A204.1 (cell line): Measurements from ENCODE around the gene SELE.

Experiments
- FAIRE-seq: peaks from 2 replicates; lab custom pipeline; 2012; peaks lifted over from hg19 to GRCh38; lab: Jason Lieb, UNC

Gene SELE

DNA sequence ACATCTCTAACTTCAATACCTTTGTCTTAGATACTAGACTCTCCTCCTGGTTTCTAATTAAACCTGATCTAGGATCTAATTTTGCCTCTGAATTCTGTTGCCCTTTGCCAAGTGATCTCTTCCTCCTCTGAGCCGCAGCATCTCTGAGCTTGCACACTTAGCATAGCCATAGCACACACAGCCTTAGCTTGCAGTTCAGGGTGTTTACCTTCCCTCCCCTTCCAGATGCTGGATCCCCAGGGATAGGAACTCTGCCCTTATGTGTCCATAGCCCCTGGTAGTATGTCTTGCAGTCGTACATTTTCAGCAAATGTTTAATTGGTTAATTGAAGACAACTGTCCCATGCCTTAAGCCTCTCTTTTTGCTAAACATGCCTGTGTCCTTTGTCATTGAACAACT, 52.7 kb downstream of the SELE start:
- no peak for FAIRE-seq

DNA sequence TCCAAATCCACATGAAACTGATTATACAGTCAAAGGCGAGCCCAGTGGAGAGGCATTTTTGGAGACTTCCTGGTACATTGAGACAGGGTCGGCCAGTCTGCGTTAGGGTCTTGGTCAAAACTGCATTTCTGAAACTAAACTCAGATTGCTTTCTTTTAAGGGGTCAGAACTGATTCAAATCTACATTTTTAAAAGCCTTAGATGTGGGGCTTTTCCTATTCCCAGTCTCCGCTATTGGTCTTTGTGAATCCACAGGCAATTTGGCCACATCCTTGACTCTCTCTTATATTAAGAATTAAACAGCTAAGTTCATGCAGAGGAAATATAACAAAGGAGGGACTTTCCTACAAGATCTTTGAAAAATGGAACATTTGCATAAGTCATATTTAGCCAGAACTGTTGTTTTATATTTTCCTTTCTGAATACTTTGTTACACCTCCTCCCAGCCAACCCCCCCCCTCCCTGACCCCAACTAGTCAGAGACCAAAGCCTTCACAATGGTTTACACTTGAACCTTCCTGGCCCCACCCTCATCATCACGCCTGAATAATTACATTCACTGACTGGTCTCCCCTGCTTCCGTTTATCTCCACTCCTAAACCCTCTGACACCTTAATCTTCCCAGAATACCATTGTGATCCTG, 53.4 kb downstream of the SELE start:
- no peak for FAIRE-seq

DNA sequence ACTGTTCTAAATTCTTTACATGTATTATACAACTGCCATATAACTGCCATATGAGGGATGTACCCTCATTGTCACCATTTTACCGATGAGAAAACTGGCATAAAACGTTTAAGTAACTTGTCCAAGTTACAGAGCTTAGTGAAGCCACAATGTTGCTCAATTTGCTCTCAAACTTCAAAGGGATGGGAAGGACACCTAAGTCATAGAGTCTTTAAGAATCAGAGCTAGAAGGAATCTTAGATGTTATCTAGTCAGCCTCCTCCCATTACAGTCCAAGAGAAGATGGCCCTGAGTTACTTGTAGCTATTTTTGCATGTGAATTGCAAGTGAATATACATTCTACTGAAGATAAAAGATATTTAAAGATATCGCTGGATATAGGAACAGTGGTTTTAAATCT, 54.2 kb downstream of the SELE start:
- FAIRE-seq, result no peak

DNA sequence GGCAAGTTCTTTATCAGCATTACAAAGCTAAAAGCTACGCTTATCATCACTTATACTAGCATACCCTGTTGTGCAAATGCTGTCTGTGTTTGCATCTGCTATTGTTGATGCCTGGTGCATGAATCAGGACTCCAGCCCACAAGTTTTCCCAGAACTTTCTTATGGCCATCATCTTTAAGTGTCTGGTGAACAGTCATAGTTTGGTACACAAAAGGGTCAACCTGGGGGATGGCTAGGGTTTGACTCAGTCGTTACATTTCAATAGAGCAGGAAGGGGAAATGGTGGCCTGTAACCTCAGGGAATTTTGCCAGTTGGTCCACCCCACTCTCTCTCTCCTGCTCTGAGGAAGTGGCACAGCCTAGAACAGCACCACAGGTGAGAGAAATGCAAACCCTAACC, 57.9 kb downstream of the SELE start:
- FAIRE-seq, result no peak
